GM19438 (cell line): Measurements from ENCODE around the gene ZNF575.
A peak's percentile ranks its signal among the peaks of the same experiment; 100 is the strongest.

Source experiments
- ATAC-seq: cut with Tn5 transposase; IDR thresholded peaks from one replicate; pipeline ENCODE4 v1.9.1; 2021; ENCODE audit warnings: low read depth; ENCODE audit not compliant: unreplicated experiment

ZNF575 gene

DNA sequence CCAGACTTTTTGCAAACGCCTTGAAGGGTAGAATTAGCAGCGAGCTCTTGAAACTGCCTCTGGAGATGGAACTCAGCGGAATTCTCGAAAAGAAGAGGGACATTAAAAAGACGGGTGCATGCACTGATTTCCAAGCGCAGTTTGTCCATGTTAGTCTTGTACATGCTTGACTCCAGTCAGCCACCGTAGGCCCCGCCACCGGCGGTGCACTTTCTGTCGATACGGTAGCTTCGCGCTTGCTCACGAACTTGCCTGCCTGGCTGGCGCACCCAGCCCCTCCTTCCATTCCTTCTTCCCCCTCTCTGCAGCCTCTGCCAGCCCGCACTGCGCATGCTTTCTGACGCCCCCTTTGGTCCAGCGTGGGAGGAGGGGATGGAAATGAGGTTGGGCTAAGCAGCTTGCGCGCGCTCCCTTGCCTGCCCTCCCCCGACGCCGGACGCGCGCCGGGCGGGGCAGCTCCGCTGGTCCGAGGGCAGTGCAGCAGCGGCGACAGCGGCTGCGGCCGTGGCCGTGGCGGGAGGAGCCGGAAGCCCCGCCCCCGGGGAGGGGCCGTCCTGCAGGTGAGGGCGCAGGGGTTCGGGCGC lies at the start of gene ZNF575:
TSS of gene ZNF575 (plus strand) at position 227 of the 584 bp plus-strand sequence. CDS start 1,235 bp downstream, outside the sequence.
- ATAC-seq: peak; percentile 52

DNA sequence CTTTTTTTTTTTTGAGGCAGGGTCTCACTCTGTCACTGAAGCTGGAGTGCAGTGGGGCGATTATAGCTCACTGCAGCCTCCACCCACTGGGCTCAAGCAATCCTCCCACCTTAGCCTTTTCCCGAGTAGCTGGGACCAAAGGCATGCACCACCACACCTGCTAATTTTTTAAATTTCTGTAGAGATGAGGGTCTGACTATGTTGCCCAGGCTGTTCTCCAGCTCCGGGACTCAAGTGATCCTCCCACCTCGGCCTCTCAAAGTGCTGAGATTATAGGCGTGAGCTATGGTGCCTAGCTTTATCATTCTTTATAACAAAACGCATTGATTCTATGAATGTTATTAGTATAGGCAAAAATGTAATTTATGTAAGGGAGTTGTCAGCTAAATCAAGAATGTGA lies 49.7 kb upstream of the ZNF575 start:
- ATAC-seq: no peak

DNA sequence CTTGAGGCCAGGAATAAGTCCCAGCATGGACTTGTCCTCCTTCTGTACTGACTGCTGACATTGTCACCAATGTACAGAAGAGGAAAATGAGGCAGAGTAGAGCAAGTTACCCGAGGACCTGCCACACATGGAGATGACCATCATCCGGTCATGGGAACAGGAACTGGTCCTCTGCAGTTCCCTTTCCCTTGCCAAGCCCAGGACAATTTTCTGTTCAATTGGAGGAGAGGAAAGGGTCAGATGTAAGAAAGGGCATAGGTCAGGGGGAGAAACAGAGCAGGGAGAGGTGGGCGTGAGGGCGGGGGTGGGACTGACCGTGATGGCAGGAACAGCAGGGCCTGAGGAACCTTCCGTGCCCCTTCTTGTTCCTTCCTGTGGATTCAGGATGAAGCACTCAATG lies 47.0 kb upstream of the ZNF575 start:
- ATAC-seq: no peak

DNA sequence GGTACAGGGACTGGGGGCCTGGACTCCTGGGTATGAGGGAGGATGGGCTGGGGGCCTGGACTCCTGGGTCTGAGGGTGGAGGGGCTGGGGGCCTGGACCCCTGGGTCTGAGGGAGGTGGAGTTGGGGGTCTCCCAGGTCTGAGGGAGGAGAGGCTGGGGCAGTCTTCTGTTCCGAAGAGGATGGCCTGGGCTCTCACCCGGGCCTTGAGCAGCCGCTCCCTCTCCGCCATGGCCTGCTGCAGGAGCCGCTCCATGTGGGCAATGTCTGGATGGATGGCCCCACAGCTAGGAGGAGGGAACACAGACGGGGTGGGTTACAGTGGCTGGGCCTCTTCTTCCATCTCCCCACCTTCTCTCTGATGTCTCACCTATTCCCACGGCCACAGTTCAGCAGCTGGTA lies 46.6 kb upstream of the ZNF575 start:
- no peak for ATAC-seq

- no peak for ATAC-seq
Observed at GRCh38 chr19:43488179-43488578, 44.8 kb upstream of the ZNF575 start.

DNA sequence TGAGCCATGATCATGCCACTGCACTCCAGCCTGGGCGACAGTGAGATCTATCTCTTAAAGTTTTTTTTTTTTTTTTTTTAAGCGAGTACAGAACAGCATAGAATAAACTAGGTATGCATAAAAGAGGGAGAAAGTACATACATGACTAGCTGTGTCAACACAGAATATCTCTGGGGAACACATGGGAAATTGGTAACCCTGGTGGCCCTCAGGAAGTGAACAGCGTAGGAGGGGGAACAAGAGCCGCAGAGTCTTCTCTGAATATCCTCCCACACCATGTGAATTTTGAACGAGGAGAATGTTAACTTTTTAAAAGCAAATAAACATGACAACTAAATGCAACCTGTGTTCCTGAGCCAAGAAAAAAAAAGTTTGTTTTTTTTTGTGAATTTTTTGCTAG lies 43.7 kb upstream of the ZNF575 start:
- ATAC-seq: no peak

- ATAC-seq: no peak
Observed at GRCh38 chr19:43489979-43490599, 42.9 kb upstream of the ZNF575 start.

GRCh38 chr19:43490759-43491158 lies 42.2 kb upstream of the ZNF575 start:
- ATAC-seq: no peak

GRCh38 chr19:43495082-43495481 lies 37.9 kb upstream of the ZNF575 start:
- ATAC-seq: no peak

- ATAC-seq: no peak
Observed at GRCh38 chr19:43496960-43497359, 36.0 kb upstream of the ZNF575 start.

DNA sequence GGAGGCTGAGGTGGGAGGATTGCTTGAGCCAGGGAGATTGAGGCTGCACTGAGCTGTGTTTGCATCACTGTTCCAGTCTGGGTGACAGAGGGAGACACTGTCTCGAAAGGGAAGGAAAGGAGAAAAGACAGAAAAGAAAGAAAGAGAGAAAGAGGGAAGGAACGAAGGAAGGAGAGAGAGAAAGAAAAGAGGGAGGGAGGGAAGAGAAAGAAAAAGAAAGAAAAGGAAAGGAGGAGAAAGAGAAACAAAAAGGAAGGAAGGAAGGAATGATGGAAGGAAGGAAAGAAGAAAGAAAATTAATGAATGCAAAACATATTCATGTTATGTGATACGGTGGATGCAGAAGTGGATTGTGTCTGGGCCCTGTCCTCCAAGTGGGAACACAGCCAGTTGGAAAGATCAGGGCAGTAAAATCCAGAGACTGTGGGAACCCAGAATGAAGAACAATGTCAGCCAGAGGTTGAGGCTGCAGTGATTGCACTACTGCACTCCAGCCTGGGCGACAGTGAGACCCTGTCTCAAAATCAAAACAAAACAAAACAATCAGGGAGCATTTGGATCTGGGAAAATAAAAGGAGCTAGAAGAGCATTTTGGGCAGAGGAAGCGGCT lies 34.6 kb upstream of the ZNF575 start:
- ATAC-seq: no peak

- no peak for ATAC-seq
Observed at GRCh38 chr19:43499042-43499441, 33.9 kb upstream of the ZNF575 start.

- ATAC-seq: no peak
Observed at GRCh38 chr19:43501661-43502418, 31.1 kb upstream of the ZNF575 start.

GRCh38 chr19:43502419-43502976 lies 30.5 kb upstream of the ZNF575 start:
- no peak for ATAC-seq

DNA sequence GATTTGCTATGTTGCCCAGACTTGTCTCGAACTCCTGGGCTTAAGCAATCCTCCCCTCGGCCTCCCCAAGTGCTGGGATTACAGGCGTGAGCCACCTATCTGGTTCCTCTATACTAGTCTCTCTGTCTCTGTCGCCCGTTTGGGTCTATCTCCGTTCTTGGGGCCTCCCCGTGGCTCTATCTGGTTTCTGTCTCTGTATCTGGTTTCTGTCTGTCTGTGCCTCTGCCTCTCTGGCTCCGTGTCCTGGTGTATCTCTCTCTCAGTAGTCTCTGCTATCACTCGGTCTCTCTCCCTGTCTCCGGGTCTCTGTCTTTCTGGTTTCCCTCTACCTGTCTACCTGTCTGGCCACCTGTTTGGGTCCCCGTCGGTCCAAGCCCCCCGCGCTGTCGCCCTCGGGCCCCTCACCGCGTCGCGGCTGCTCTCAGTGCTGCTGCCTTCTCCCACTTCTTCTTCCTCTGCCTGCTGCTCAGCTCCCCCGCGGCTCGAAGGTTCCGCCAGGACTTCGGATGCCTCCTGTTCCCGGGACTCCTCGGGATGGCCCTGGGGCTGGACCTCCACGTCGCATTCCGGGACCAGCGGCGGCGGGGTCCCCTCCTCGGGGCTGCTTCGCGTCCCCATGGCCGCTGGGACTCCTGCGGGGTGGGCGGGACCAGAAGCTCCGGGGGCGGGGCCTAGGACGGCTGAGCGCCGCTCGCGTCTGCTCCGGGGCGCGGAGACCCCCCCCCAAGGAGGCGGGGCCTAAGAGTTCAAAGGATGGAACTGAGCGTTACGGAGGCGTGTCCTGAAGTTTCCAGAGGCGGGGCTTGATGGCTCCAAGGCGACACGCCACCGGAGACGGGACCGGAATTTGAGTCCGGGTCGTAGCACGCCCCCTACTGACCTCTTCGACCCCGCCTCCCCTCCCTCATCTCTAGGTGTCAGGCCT lies 29.2 kb upstream of the ZNF575 start:
- ATAC-seq: peak; percentile 93

DNA sequence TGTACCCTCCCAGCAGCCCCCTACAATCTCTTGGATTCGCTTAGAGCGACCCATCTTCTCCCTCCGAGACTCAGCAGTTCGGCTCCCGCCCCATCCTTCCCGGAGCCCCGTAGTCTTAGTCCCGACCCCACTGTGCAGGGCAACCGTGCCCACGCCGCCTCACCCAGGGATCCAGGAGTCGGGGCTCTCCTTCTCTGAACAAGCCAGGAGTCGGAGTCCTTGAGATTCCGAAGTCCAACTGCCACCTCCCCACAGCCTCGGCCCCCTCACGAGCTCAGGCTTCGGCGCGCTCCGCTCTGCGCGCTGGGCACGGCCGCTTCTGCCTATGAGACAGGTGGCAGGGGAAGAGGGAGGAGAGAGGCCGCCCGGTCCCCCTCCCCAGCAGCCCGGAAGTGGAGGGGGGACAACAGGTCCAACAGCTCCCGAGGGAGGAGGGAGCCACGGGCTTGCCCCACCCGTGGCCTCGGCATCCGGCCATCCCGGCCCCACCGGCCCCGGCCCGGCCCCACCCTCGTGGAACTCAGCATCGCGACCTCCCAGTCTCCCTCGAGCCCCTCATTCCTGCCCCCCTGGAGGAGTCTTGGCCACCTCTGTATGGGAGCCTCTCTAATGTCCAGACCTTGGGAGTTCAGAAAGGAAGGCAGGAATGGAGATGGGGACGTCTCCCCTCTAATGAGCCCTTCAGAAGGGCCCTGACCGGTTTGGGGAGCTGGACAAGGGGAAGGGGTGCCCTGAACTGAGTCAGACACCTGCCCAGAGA lies 28.4 kb upstream of the ZNF575 start, which contains the start of gene PHLDB3:
TSS of gene PHLDB3 (minus strand) at position 321 of the 760 bp plus-strand sequence. CDS start 628 bp downstream, outside the sequence.
- peak; percentile 11 for ATAC-seq

DNA sequence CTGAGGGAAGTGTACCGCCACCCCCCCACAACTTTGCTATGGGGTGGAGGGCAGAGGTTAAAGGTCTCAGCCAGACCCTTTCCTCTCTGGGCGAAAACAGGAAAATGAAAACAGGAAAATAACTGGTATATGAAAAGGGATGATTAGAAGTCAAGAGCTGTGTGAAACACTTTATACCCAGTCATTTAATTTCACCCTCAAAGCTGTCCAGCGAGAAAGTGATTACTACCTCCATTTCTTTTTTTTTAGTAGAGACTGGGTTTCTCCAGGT lies 27.9 kb upstream of the ZNF575 start:
- no peak for ATAC-seq

DNA sequence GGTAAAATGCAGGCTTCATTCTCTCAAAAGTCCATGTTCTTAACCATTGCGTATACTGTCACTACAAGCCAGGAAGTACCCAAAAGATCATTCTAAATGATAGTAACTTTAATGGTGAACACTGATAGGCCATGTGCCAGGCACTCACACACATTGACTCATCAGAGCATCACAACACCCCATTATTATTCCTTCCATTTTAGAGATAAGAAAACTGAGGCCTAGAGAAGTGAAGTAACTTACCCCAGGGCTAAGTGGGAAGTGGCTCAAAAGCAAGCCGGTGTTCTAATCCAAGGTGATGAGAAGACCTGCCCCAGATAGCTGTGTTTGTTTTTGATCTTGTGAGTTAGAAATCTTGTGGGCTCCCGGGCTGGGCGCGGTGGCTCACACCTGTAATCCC lies 27.0 kb upstream of the ZNF575 start:
- ATAC-seq: no peak

DNA sequence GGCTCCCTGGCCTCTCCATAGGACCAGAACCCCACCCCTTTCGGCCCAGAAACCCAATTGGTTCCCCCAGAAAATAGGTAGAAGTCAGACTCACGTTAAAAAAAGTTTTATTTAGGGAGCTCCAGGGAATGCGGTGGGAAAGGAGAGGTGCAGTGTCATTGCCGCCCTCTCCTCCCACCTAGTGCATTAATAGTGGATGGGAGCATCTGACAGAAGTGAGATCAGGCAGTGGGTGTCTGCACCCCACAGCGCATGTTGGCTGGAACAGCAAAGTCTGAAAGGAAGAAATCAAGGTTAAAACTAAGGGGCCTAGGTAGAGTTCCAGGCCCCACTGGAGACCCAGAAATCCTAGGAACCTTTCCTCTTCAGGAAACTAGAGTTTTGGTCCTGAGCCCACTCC lies 26.4 kb upstream of the ZNF575 start:
- ATAC-seq: no peak

GRCh38 chr19:43507880-43508279 lies 25.1 kb upstream of the ZNF575 start:
- no peak for ATAC-seq
